Ovary (tissue), 9 donors: Measurements from ENCODE around the gene ABHD17A. TPM values are rescaled to one million over a fixed set of nuclear protein-coding genes. Genes with fewer than 3 reads are reported as not detected.

Experiments
- DNase-seq, 5 donors: peaks; one replicate each; pipeline ENCODE4 v3.0.0-alpha.2; 2019 to 2020
- H3K27ac ChIP-seq, 2 donors: fragments of 200-600 bp; one replicate each; pipeline versions ENCODE4 v1.5.1 to v1.8.0; 2019 to 2022
- H3K27me3 ChIP-seq: fragments of 200-600 bp; one replicate; pipeline ENCODE4 v1.8.0; 2022
- H3K36me3 ChIP-seq: fragments of 200-600 bp; sonication (generic); one replicate; pipeline ENCODE4 v1.5.1; 2019
- H3K4me1 ChIP-seq: one replicate; pipeline ENCODE4 v1.8.1; 2013; ENCODE audit warnings: mild to moderate bottlenecking, moderate library complexity; ENCODE audit not compliant: insufficient read depth
- H3K4me3 ChIP-seq: fragments of 200-600 bp; sonication (generic); one replicate; pipeline ENCODE4 v1.5.1; 2017
- H3K9me3 ChIP-seq, 2 donors: fragments of 200-600 bp in 1 of 2; sonication (generic) in 1 of 2; one replicate each; pipeline versions ENCODE4 v1.5.1 to v1.8.1; 2013 to 2019; ENCODE audit warnings: mild to moderate bottlenecking in 1 of 2, moderate library complexity in 1 of 2
- EP300 ChIP-seq: sonication (generic); formaldehyde crosslinking; IDR thresholded peaks from one replicate; pipeline ENCODE4 v1.6.1; 2017; ENCODE audit warnings: antibody characterized with exemption
- POLR2A ChIP-seq: fragments of 450-650 bp; IDR thresholded peaks from one replicate; pipeline ENCODE4 v1.6.1; 2017; ENCODE audit warnings: antibody characterized with exemption, mild to moderate bottlenecking, moderate library complexity
- WGBS, 3 donors: extraction: QIAGEN DNeasy Blood & Tissue Kit in 1 of 3; methylation state at CpG; one replicate each; pipeline versions ENCODE4 v1.1.5 to v1.1.7; 2013 to 2017; 5-methylcytosine and 5-hydroxymethylcytosine counted together
- intact Hi-C, 4 donors: fragments of 100-400 bp; cut with DNase I; formaldehyde crosslinking; loops; one replicate each; pipeline versions ENCODE4 v1.11.0 to v1.15.1; 2022 to 2023
- polyA plus RNA-seq, 2 donors: library from polyadenylated mRNA; stranded (reverse); fragments of 200-250 nt in 1 of 2; fragments of 350-450 nt in 1 of 2; fragmentation: Illumina TruSeq in 1 of 2; extraction: RNeasy Lipid Tissue Mini Kit (QIAGEN cat#74804) in 1 of 2; gene quantifications; one replicate each; pipeline ENCODE4 v1.2.3, GENCODE V29; 2013 to 2014
- total RNA-seq, 7 donors: library from RNA; depleted of rRNA in 2 of 7; stranded (reverse); fragments of >200 nt in 2 of 7; fragmentation: NEBNext Ultra II Directional in 3 of 7; extraction: Animal tissue kit (Norgen Biotek cat#: 25700) in 3 of 7; gene quantifications; one replicate each; pipeline versions ENCODE4 v1.1.0 to v1.2.4, GENCODE V29; 2016 to 2023
- TF ChIP-seq, protein P1 (sequence below), 3 donors: fragments of 450-650 bp in 2 of 3; fragments of 200-600 bp in 1 of 3; IDR thresholded peaks; one replicate each; pipeline versions ENCODE4 v1.5.1 to v1.8.0; 2016 to 2022; ENCODE audit warnings: antibody characterized with exemption in 3 of 3, mild to moderate bottlenecking in 1 of 3
- donor health status: DM: no; HTN: no; CAD: no; lungs with moderate emphysema.
- donor health status: DM: no; HTN: no; CAD: no.
- donor health status: Bipolar disorder and iron deficiency.
- donor health status: DM: yes; HTN: yes; CAD: no.
- donor health status: DM: no; HTN: no; CAD: no.
- donor health status: DM: yes; HTN: yes; CAD: no.

The ABHD17A gene
- total and polyA plus RNA-seq, 9 donors = 0.57 to 87.3 (median 65.4) TPM

DNA sequence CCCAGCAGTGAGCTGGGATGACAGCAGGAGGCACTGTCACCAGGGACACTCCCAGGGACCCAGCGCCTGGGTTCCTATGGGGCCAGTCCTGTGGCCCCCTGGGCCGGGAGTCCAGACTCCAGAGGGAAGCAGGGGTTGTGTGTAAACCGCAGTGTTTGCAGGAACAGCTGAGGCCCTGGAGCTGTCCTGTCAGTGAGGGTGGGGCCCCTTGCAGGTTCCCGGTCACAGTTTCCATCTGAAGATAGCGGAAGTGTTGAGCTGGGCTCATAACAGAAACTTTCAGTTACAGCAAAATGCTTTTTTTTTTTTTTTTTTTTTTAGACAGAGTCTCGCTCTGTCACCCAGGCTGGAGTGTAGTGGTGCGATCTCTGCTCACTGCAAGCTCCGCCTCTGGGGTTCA, 38.0 kb upstream of the ABHD17A start:
- H3K9me3 ChIP-seq = no peaks in the 10 kb centered on the region
- H3K4me3 ChIP-seq = no peak overlapping the region
- H3K36me3 ChIP-seq = no peaks in the 10 kb centered on the region
- no peaks in the 10 kb centered on the region for H3K27me3 ChIP-seq
- H3K27ac ChIP-seq = no peak overlapping the region
- WGBS, 3 donors = 88 to 89% (median 88%) methylated on average over 8 of the region's 8 CpGs
- no peaks in the 10 kb centered on the region for H3K4me1 ChIP-seq
- no peak for DNase-seq
- TF ChIP-seq EP300 = no peak
- TF ChIP-seq, protein P1, sequence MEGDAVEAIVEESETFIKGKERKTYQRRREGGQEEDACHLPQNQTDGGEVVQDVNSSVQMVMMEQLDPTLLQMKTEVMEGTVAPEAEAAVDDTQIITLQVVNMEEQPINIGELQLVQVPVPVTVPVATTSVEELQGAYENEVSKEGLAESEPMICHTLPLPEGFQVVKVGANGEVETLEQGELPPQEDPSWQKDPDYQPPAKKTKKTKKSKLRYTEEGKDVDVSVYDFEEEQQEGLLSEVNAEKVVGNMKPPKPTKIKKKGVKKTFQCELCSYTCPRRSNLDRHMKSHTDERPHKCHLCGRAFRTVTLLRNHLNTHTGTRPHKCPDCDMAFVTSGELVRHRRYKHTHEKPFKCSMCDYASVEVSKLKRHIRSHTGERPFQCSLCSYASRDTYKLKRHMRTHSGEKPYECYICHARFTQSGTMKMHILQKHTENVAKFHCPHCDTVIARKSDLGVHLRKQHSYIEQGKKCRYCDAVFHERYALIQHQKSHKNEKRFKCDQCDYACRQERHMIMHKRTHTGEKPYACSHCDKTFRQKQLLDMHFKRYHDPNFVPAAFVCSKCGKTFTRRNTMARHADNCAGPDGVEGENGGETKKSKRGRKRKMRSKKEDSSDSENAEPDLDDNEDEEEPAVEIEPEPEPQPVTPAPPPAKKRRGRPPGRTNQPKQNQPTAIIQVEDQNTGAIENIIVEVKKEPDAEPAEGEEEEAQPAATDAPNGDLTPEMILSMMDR (IDR thresholded peaks at IDR 0.05) = no peak
- TF ChIP-seq POLR2A = no peak
- intact Hi-C loops = no loop called here

DNA sequence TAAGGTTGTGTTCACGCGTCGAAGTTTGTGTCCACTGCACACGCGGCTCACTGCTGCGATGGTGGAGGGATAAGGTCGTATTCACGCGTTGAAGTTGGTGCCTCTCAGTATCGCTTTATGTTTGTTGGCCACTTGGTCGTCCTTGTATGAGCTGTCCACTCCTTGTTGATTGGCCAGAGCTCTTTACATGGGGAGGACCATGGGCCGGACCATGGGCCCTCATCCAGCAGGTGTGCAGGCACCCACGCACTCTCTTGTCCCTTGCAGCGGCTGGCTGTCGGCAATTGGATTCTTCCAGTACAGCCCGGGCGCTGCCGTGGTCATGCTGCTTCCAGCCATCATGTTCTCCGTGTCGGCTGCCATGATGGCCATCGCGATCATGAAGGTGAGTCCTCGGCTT, 37.5 kb upstream of the ABHD17A start:
- Histone ChIP-seq H3K4me3 (no peak overlapping the region), H3K36me3 (no peaks in the 10 kb centered on the region), H3K9me3 (no peaks in the 10 kb centered on the region), H3K27ac (no peak overlapping the region), H3K27me3 (no peaks in the 10 kb centered on the region), H3K4me1 (no peaks in the 10 kb centered on the region)
- intact Hi-C loops = no loop called here
- TF ChIP-seq POLR2A (no peak), EP300 (no peak)
- TF ChIP-seq, protein P1 (IDR thresholded peaks at IDR 0.05) = no peak
- no peak for DNase-seq
- 93 to 97% (median 94%) methylated on average over 22 to 23 of the region's 23 CpGs for WGBS, 3 donors

DNA sequence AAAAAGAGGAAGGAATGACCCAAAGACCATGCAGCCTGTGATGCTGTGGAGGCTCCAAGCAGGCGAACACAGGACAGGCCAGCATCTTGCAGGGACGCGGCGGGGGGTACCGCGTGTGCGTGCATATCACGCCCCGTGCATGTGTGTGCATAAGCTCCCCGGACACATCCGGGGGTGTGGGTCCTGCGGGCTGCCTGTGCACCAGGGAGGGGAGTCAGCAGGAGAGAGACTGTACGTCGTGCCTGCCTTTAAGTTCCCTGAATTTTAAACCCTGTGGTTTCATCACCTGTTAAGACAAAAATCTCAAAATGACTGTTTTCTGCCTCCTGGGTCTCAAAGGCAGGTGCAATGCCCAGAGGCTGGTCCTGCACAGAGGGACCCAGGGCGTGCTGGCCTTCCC, 36.5 kb upstream of the ABHD17A start:
- no peaks in the 10 kb centered on the region for H3K27me3 ChIP-seq
- no peaks in the 10 kb centered on the region for H3K36me3 ChIP-seq
- no peaks in the 10 kb centered on the region for H3K4me1 ChIP-seq
- intact Hi-C loops = no loop called here
- no peak overlapping the region for H3K27ac ChIP-seq
- H3K4me3 ChIP-seq = no peak overlapping the region
- H3K9me3 ChIP-seq = no peaks in the 10 kb centered on the region
- TF ChIP-seq, protein P1 (IDR thresholded peaks at IDR 0.05) = no peak
- no peak for TF ChIP-seq POLR2A
- DNase-seq = no peak
- WGBS, 3 donors = 87 to 92% (median 90%) methylated on average over 15 of the region's 15 CpGs

DNA sequence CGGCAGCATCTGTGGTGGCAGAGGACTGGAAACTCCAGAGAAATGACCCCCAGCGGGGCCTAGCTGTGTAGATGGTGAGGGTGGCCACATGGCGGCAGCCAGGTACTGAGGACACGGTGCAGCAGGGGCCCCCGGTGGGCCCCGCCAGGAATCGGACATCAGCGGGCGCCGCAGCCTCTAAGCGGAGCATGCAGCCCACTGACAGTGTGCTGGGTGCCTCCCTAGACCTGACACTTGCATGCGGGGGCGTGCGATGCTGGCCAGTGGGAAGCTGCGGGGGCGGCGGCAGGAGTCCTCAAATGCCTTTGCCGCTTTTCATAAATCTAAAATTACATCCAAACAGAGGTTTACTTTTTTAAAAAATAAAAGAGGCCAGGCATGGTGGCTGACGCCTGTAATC, 36.0 kb upstream of the ABHD17A start:
- TF ChIP-seq POLR2A = no peak
- TF ChIP-seq, protein P1 (IDR thresholded peaks at IDR 0.05) = no peak
- no peak for TF ChIP-seq EP300
- no peaks in the 10 kb centered on the region for H3K4me1 ChIP-seq
- peak in 1 of 5 donors; percentile 33 for DNase-seq
- H3K36me3 ChIP-seq = no peaks in the 10 kb centered on the region
- no peaks in the 10 kb centered on the region for H3K9me3 ChIP-seq
- no peaks in the 10 kb centered on the region for H3K27me3 ChIP-seq
- H3K4me3 ChIP-seq = no peak overlapping the region
- H3K27ac ChIP-seq = no peak overlapping the region
- WGBS, 3 donors = 52 to 61% (median 59%) methylated on average over 19 of the region's 19 CpGs
- intact Hi-C loops = no loop called here

DNA sequence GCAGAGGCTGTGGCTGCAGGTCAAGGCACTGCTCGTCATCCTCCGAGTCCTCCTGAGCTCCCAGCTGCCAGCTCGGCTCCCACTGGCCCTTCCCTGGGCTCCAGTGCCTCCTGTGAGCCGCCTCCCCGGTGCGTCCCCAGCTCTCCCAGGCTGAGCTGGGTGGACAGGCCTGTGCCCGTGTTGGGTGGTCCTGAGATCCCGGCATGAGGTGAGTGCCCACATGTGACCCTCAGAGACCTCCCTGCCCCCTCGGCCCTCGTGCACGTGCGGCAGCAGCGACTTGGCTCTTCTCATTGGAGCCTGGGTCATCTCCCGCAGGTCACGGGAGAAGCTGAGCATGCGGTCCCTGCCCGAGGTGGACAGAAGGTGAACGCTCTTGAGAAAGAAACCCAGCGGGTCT, 35.3 kb upstream of the ABHD17A start:
- WGBS, 3 donors = 82 to 92% (median 87%) methylated on average over 19 of the region's 19 CpGs
- Histone ChIP-seq H3K4me1 (no peaks in the 10 kb centered on the region), H3K9me3 (no peaks in the 10 kb centered on the region), H3K27ac (no peak overlapping the region), H3K36me3 (no peaks in the 10 kb centered on the region), H3K4me3 (no peak overlapping the region), H3K27me3 (no peaks in the 10 kb centered on the region)
- TF ChIP-seq POLR2A = no peak
- TF ChIP-seq, protein P1 (IDR thresholded peaks at IDR 0.05) = no peak
- intact Hi-C loops = no loop called here
- DNase-seq = no peak
